K562 (cell line): ENCODE measurements around the gene ESPN. TPM values are rescaled to one million over a fixed set of nuclear protein-coding genes. Genes with fewer than 3 reads are reported as not detected.

Experiments used
- CREB3 ChIP-seq: fragments of 450-650 bp; conservative IDR thresholded peaks from 2 replicates; pipeline ENCODE4 v1.6.1; 2016; ENCODE audit warnings: missing genetic modification characterization, low read depth, mild to moderate bottlenecking, missing compliant biosample characterization, moderate library complexity
- GATA2 ChIP-seq: sonication (generic); formaldehyde crosslinking; IDR thresholded peaks from 2 replicates; pipeline ENCODE4 v1.4.0; 2020; ENCODE audit warnings: mild to moderate bottlenecking, missing genetic modification reagents
- JUNB ChIP-seq: fragments of 450-650 bp; formaldehyde crosslinking; conservative IDR thresholded peaks from 2 replicates; pipeline ENCODE4 v1.4.0; 2020; ENCODE audit warnings: mild to moderate bottlenecking
- KAT7 ChIP-seq: sonication (generic); formaldehyde crosslinking; IDR thresholded peaks from 2 replicates; pipeline ENCODE4 v1.8.0; 2022; ENCODE audit warnings: missing genetic modification reagents, mild to moderate bottlenecking, borderline replicate concordance
- MED1 ChIP-seq: sonication (generic); formaldehyde crosslinking; IDR thresholded peaks from 2 replicates; pipeline ENCODE4 v1.8.1; 2023; ENCODE audit warnings: missing genetic modification reagents, borderline replicate concordance
- MEF2A ChIP-seq: IDR thresholded peaks from 2 replicates; pipeline ENCODE4 v1.6.1; 2011; ENCODE audit warnings: low read depth, mild to moderate bottlenecking, low read length, moderate library complexity; ENCODE audit not compliant: control insufficient read depth
- NFIC ChIP-seq: fragments of 450-650 bp; IDR thresholded peaks from 2 replicates; pipeline ENCODE4 v1.6.1; 2017; ENCODE audit warnings: mild to moderate bottlenecking, inconsistent platforms
- NFRKB ChIP-seq: fragments of 450-650 bp; IDR thresholded peaks from 2 replicates; pipeline ENCODE4 v1.6.1; 2016; ENCODE audit warnings: low read depth
- OTX1 ChIP-seq: fragments of 450-650 bp; formaldehyde crosslinking; IDR thresholded peaks from 2 replicates; pipeline ENCODE4 v1.4.0; 2022; ENCODE audit warnings: mild to moderate bottlenecking
- RBFOX2 ChIP-seq: fragments of 200-400 bp; formaldehyde crosslinking; IDR thresholded peaks from 2 replicates; pipeline ENCODE4 v1.6.1; 2017; ENCODE audit warnings: low read depth, mild to moderate bottlenecking, low read length, moderate library complexity
- STAT5A ChIP-seq: IDR thresholded peaks from 2 replicates; pipeline ENCODE4 v1.6.1; 2012; ENCODE audit warnings: low read length, inconsistent platforms, borderline replicate concordance
- TAF9B ChIP-seq: fragments of 450-650 bp; IDR thresholded peaks from 2 replicates; pipeline ENCODE4 v1.6.1; 2018; ENCODE audit warnings: mild to moderate bottlenecking; ENCODE audit not compliant: partially characterized antibody
- TSC22D4 ChIP-seq: fragments of 450-650 bp; IDR thresholded peaks from 2 replicates; pipeline ENCODE4 v1.6.1; 2016; ENCODE audit warnings: missing genetic modification characterization, missing biosample characterization, control low read depth
- VEZF1 ChIP-seq: fragments of 200-800 bp; sonication (Bioruptor generic); IDR thresholded peaks from 2 replicates; pipeline ENCODE4 v1.6.1; 2017; ENCODE audit warnings: missing genetic modification characterization, missing compliant biosample characterization
- ZNF124 ChIP-seq: sonication (generic); formaldehyde crosslinking; IDR thresholded peaks from 2 replicates; pipeline ENCODE4 v1.8.1; 2022; ENCODE audit warnings: missing genetic modification reagents
- ZNF253 ChIP-seq: fragments of 250-450 bp; sonication (Bioruptor Pico); conservative IDR thresholded peaks from 2 replicates; pipeline ENCODE4 v1.6.1; 2021; ENCODE audit warnings: mild to moderate bottlenecking
- ZNF444 ChIP-seq: fragments of 250-450 bp; sonication (Bioruptor Pico); IDR thresholded peaks from 2 replicates; pipeline ENCODE4 v1.4.0; 2020; ENCODE audit warnings: mild to moderate bottlenecking, moderate library complexity
- polyA plus RNA-seq, 8 experiments: library from polyadenylated mRNA; depleted of rRNA in 4 of 8; stranded (reverse) in 5 of 8; unstranded in 3 of 8; fragments of >200 nt; fragmentation: Nextera tagmentation in 2 of 8; fragmentation: Illumina TruSeq in 1 of 8; extraction: Ambion mirVana in 2 of 8; extraction: Trizol in 1 of 8; gene quantifications; 2 replicates each; pipeline versions ENCODE4 v1.2.1 to v1.2.3, GENCODE V29; 2011 to 2014; ENCODE audit warnings: inconsistent platforms in 1 of 8, missing spikeins in 1 of 8
- total RNA-seq, 7 experiments: library from RNA; depleted of rRNA in 6 of 7; stranded (reverse); fragments of >200 nt in 6 of 7; fragmentation: Illumina TruSeq in 2 of 7; extraction: Trizol in 2 of 7; gene quantifications; 2 replicates each; pipeline versions ENCODE4 v1.2.1 to v1.2.3, GENCODE V29; 2011 to 2021; ENCODE audit warnings: low replicate concordance in 1 of 7
- TF ChIP-seq, protein P1 (sequence below): fragments of 200-400 bp; formaldehyde crosslinking; IDR thresholded peaks from 2 replicates; pipeline ENCODE4 v1.6.1; 2017; ENCODE audit warnings: mild to moderate bottlenecking, low read depth, low read length, moderate library complexity
- TF ChIP-seq, protein P2 (sequence below): fragments of 250-450 bp; sonication (Bioruptor Pico); IDR thresholded peaks from 2 replicates; pipeline ENCODE4 v1.4.0; 2020; ENCODE audit warnings: mild to moderate bottlenecking
- TF ChIP-seq, protein P3 (sequence below): fragments of 250-450 bp; sonication (Bioruptor Pico); IDR thresholded peaks from 2 replicates; pipeline ENCODE4 v1.5.0; 2021

Gene ESPN
- total and polyA plus RNA-seq, 9 of the 15 experiments (the other 6 are each of a cell fraction or from before 2014, with no cell fraction given): 0.07 to 1.2 (median 0.45) TPM; not detected in 3

DNA sequence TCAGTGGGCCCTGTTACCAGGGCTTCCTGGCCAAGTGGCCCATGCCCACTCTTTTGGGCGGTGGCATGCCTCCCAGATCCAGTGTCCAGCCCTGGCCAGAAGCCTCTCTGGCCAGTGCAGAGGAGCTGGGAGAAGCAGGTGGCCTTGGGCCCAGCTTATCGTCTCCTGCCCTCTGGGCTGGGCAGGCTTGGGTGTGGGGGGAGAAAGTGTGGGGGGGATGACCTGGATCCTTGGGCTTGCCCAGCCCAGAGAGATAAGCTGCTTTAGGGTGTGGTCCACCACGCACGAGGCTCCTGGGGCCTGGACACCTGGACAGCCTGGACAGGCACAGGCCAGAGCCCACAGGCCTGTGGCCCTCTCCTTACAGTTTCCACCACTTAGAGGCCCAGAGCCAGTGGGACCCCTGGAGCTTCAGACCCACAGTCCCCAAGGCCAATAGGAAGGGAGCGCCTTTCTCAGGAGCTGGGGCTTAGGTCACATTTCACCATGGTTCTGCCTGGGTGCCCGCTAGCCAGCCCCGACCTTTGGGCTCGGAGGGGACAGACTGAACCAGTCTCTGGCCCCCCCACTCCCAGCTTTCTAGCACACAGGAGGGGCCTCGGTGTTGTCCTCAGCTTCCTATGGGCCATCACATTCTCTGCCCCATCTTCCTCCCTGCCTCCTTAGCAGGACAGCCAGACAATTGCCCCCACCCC, 1.8 kb downstream of the ESPN start (continued):
- TF ChIP-seq, protein P1, sequence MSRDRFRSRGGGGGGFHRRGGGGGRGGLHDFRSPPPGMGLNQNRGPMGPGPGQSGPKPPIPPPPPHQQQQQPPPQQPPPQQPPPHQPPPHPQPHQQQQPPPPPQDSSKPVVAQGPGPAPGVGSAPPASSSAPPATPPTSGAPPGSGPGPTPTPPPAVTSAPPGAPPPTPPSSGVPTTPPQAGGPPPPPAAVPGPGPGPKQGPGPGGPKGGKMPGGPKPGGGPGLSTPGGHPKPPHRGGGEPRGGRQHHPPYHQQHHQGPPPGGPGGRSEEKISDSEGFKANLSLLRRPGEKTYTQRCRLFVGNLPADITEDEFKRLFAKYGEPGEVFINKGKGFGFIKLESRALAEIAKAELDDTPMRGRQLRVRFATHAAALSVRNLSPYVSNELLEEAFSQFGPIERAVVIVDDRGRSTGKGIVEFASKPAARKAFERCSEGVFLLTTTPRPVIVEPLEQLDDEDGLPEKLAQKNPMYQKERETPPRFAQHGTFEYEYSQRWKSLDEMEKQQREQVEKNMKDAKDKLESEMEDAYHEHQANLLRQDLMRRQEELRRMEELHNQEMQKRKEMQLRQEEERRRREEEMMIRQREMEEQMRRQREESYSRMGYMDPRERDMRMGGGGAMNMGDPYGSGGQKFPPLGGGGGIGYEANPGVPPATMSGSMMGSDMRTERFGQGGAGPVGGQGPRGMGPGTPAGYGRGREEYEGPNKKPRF: no peak
- no peak for TF ChIP-seq TAF9B
- TF ChIP-seq CREB3 (tag): no peak
- no peak for TF ChIP-seq TSC22D4 (tag)
- TF ChIP-seq ZNF253 (CRISPR knock-in tag): no peak
- TF ChIP-seq RBFOX2: no peak
- TF ChIP-seq NFIC: peak; percentile 65
- TF ChIP-seq, protein P2, sequence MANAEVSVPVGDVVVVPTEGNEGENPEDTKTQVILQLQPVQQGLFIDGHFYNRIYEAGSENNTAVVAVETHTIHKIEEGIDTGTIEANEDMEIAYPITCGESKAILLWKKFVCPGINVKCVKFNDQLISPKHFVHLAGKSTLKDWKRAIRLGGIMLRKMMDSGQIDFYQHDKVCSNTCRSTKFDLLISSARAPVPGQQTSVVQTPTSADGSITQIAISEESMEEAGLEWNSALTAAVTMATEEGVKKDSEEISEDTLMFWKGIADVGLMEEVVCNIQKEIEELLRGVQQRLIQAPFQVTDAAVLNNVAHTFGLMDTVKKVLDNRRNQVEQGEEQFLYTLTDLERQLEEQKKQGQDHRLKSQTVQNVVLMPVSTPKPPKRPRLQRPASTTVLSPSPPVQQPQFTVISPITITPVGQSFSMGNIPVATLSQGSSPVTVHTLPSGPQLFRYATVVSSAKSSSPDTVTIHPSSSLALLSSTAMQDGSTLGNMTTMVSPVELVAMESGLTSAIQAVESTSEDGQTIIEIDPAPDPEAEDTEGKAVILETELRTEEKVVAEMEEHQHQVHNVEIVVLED (CRISPR knock-in tag): no peak
- no peak; the same call in 1 of the 2 replicates for TF ChIP-seq KAT7 (CRISPR knock-in tag)
- no peak for TF ChIP-seq JUNB (CRISPR knock-in tag)
- TF ChIP-seq STAT5A: 0 out of 2 replicates have a peak, but pooled peaks have one; percentile 34
- peak; percentile 81 for TF ChIP-seq VEZF1 (CRISPR knock-in tag)
- no peak for TF ChIP-seq OTX1 (CRISPR knock-in tag)
- TF ChIP-seq MEF2A: no peak
- TF ChIP-seq MED1 (CRISPR knock-in tag): no peak
- TF ChIP-seq ZNF124 (CRISPR knock-in tag): no peak
- TF ChIP-seq ZNF444 (CRISPR knock-in tag): no peak
- peak; percentile 24; the same call in 1 of the 2 replicates for TF ChIP-seq GATA2 (CRISPR knock-in tag)
- TF ChIP-seq, protein P3, sequence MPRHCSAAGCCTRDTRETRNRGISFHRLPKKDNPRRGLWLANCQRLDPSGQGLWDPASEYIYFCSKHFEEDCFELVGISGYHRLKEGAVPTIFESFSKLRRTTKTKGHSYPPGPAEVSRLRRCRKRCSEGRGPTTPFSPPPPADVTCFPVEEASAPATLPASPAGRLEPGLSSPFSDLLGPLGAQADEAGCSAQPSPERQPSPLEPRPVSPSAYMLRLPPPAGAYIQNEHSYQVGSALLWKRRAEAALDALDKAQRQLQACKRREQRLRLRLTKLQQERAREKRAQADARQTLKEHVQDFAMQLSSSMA (CRISPR knock-in tag): no peak
- no peak for TF ChIP-seq NFRKB
